GM12892 (cell line): ENCODE data around the gene CAV2.

Experiments used
- DNase-seq: peaks from one replicate; pipeline ENCODE4 v3.0.0; 2011; ENCODE audit not compliant: insufficient read length
- FAIRE-seq: peaks from 2 replicates; lab custom pipeline; 2011; peaks lifted over from hg19 to GRCh38; lab: Jason Lieb, UNC
- POLR2A ChIP-seq: IDR thresholded peaks from 2 replicates; pipeline ENCODE4 v1.6.1; 2011; ENCODE audit warnings: low read depth, low read length, control low read depth
- POLR2AphosphoS5 ChIP-seq: IDR thresholded peaks from 2 replicates; pipeline ENCODE4 v1.6.1; 2011; ENCODE audit warnings: low read depth, low read length, control low read depth
- TAF1 ChIP-seq: IDR thresholded peaks from 2 replicates; pipeline ENCODE4 v1.6.1; 2011; ENCODE audit warnings: low read depth, mild to moderate bottlenecking, control low read depth, low read length, borderline replicate concordance

Gene CAV2

DNA sequence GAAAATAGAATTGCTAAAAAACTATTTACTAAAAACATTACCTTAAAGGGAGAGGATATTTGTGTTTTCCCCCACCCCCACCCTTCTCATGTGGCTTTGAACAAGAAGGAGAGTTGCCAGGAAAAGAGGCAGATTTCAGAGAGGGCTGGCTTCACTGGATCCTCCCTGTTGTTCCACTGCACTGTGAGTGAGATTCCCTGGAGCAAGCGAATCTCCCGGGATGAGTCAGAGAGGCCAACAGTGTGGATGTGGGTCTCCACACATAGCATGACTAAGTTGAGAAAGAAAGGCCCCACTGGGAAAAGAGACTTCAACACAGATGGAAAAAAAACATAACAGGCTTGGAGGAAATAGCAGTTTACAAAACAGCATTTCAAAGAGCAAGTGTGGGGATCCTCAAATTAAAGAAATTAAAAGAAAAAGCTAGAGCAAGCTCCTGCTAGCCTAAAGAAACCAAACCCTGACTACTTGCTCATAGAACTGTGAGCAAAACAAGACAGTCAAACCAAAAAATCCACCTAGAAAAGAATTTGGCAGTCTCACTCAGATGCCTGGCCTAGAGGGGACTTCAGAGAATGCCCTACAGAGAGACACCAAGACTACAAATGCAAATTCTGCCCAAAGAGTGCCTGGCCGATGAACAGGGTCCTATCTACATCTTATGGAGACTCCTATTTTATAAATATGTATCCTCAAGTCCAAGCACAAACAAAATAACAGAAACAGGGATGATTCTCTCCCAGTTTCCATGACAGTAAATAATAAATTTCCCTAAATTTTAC lies 28.7 kb downstream of the CAV2 start:
- FAIRE-seq, result no peak

DNA sequence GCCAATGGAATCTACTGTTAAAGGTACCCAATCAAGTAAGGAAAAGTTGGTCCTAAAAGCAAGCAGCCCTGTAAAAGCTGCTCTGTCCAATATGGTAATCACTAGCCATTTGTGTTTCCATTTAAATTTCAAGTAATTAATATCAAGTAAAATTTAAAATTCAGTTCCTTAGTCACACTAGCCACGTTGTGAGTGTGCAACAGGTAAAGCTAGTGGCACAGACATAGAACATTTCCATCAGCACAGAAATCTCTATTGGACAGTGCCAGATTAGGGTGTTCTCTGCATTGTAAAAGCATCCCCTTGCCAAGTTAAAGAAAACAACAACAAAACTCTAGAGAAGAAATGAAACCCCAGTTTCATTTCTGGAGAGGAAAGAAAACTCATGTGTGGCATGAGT lies 29.7 kb downstream of the CAV2 start:
- FAIRE-seq, result no peak
- TF ChIP-seq POLR2A, result no peak
- TF ChIP-seq POLR2AphosphoS5, result no peak
- no peak for TF ChIP-seq TAF1

More for the DNA sequence above, 28.7 kb downstream of the CAV2 start:
- no peak for TF ChIP-seq TAF1
- no peak for TF ChIP-seq POLR2AphosphoS5
- no peak for TF ChIP-seq POLR2A
- no peak for DNase-seq

DNA sequence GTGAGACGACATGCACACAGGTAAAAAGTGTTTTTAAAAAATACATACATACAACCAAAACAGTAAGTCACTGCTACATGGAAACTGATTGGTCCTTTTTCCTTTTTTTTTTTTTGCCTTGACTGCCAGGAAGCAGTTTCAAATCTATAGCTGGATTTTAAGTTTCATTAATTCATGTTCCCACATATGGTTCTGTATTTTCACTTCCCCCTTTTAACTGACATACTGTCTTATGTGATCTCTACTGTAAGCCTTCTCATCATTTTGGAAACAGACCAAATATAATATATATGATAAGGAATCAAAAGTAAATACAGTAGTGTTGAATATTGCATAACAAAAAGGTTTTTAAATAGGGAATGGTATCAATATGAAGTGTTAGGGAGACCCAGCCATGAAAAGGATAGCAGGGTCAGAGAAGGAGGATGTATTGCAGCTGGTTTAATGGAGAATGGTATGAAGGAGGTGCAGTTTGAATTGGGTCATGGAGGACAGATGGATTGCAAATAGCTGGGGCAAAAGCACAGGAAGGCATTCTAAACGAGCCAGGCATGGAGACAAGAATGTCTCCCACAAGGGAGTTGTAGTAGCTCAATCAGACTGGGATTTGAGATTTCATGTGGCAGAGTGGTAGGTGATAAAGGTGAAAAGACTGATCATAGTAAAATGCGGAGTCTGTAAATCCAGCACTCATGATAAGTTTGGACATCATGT lies 30.7 kb downstream of the CAV2 start:
- no peak for TF ChIP-seq POLR2AphosphoS5
- TF ChIP-seq POLR2A, result no peak
- TF ChIP-seq TAF1, result no peak
- FAIRE-seq, result no peak
- DNase-seq, result no peak

More for the DNA sequence above, 29.7 kb downstream of the CAV2 start:
- DNase-seq, result no peak

DNA sequence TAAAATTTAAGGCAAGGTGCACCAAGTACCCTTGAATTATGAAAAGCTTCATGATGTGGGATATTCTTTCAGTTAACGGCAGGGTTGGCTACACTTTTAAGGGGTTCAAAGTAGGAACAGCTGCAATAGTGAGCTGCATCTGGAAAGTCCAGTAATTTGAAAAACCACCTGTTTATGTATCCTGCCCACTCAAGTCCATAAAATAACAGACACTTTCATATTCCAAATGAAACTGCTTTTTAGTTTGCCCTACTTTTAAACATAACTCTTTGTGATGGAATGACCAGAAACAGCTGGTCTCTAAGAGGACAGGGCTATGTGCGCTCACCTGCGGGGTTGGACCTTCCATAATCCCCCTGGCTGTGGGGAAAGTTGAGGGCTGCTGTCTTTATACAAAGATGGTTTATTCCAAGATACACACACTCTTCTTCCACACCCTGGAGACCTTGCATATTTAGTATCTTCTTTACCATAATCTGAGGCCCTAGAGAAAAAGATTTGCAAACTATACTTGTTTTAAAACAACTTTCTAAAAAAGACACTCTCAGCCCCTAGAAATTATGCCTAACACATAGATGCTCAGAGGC lies 32.7 kb downstream of the CAV2 start:
- no peak for FAIRE-seq
- DNase-seq, result no peak
- TF ChIP-seq TAF1 (no peak), POLR2A (no peak), POLR2AphosphoS5 (no peak)

DNA sequence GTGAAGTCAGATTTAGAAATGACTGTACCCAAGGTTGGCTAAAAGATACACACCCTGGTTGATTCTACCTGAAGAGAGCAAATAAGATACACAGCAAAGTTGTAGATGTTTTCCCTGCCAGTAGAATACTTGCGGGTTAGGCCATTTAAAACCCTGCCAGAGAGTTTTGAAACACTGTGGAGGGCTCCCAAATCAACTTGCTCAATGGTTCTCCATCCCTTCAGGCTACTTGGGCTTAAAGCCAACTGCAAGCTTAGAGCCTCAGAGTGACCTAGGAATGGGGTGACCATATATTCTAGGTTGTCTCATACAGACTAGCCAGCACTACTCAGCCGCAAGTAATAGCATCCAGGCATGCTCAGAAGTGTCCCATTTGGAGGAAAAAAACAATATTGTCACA lies 35.3 kb downstream of the CAV2 start:
- DNase-seq (no peak), FAIRE-seq (no peak)
- TF ChIP-seq TAF1 (no peak), POLR2A (no peak), POLR2AphosphoS5 (no peak)

DNA sequence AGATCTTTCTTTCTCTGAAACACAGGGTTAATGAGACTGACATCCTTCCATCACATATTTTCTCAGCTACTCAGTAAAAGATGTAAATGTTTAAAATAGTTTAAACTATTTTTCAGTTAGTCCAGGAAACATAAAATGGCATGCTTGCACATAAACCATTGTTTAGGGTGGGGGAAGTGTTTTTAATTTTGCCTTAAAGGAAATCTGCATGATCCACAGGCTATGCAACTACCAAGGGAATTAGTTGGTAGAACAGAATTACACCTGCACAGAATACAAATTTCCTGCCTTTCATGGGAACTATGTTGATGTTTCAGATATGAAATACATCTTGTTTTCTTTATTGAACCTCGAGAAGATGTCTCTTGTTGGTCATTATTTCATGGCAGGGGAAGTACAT lies 35.9 kb downstream of the CAV2 start:
- TF ChIP-seq POLR2AphosphoS5 (no peak), TAF1 (no peak)
- FAIRE-seq, result no peak

DNA sequence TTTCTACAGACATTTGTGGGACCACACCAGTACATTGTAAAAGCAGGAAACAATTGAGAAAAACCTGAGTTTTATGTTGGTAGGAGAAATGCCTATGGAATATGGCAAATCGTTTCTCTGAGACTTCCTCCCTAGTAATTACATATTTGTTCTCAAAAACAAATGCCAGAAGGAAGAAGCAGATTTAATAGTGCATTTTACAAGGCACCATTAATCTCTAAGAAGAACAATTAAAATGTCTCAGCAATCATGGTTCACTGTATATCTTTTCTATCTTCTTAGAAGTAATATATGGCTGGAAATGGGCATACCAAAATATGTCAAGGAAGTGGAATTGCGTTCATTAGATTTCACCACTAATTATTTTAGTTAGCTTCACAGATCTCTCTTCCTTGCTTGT lies 38.6 kb downstream of the CAV2 start:
- no peak for DNase-seq
- no peak for FAIRE-seq
- TF ChIP-seq TAF1 (no peak), POLR2AphosphoS5 (no peak), POLR2A (no peak)

More for the DNA sequence above, 35.9 kb downstream of the CAV2 start:
- no peak for DNase-seq

DNA sequence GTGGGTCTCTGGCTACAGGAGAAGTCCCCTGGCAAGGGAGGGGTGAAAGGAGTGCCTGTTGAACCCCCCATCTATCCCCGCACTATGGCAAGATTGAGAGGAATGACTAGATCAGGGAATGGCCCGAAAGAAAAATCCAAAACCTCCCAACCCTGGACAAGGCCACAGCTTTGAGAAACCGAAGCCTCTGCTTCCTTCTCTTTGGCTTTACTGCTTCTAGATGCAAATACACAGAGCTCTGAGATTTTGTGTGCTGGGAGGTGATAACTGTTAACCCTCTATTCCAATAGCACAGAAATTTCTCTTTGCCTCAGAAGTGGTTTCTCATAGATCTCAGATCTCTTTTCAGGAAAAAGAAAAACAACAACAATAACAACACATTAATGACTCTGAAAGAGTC lies 40.3 kb downstream of the CAV2 start:
- no peak for DNase-seq
- FAIRE-seq, result no peak
- TF ChIP-seq TAF1 (no peak), POLR2AphosphoS5 (no peak), POLR2A (no peak)

DNA sequence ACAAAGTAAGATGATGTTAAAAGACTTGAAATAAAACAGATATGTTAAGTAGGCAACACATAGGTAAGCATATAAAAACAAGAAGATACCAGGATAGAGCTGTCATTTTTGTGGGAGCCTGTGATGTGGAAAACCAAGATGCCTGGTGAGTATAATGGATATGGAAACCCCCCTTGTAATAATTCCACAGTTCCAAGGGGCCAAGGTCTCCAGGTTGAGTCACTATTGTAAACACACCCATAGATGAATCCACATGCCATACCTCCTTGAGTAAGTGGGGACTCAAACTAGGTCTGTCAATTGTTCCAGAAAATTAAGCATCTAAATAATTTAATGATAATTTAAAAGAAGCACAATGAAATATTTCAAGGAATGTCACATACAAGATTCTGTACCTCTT lies 41.2 kb downstream of the CAV2 start:
- FAIRE-seq (no peak), DNase-seq (no peak)
- no peak for TF ChIP-seq TAF1
- TF ChIP-seq POLR2AphosphoS5, result no peak
- TF ChIP-seq POLR2A, result no peak

DNA sequence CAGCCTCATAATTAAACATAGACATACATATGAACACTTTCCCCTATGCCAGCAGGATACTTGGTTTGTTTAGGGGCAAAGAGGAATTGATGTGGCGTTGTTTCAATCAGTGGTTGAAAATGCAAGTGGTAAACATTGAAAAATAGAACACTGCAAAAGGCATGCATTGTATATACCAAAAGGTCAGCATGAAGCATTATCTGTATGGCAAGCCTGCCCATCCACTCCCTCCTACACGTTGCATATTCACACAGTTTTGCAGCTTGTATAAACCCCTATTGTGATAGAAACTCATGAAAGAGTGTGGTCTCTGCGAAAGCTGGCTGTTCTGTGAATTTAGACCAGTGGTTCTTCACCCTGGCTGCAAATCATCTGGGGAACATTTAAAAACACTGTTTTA lies 42.4 kb downstream of the CAV2 start:
- TF ChIP-seq TAF1 (no peak), POLR2A (no peak), POLR2AphosphoS5 (no peak)
- FAIRE-seq (no peak), DNase-seq (no peak)

DNA sequence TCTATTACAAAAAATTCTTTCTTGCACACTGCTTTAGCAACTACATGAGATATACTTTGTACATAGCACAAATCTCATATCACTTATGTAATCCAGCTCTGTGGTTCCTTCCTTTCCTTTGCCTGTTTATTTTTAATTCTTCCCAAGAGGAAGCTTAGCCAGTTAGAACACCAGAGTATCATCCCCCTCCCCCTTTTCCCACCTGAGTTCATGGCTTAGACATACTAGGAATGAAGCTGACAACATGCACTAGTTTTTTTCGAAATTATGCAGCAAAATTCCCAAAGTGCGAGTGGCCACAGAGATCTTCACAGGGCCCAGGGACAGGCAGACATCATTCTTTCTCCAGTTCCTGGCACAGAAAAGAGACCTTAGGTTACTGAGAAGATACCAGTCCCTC lies 43.1 kb downstream of the CAV2 start:
- TF ChIP-seq POLR2A (no peak), TAF1 (no peak), POLR2AphosphoS5 (no peak)
- DNase-seq (no peak), FAIRE-seq (no peak)

DNA sequence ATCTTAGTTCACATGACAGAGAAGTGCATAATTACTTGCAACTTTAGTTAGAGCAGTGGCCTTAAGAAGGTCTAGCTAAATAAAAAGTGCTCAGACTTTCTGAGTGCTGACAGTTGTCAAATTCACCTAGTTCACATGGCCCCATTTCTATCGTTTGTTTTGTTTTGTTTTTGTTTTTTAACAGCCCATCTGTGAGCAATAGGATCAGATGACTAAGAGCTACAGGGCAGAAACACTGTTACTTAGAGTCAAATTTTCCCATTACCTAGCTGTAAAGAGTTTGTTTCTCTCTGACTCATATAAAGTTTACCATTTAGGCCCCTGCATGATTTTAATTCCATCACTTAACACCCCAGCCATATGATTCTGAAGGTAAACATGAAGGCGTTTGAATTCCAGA lies 44.1 kb downstream of the CAV2 start:
- DNase-seq (no peak), FAIRE-seq (no peak)
- TF ChIP-seq POLR2A, result no peak
- no peak for TF ChIP-seq POLR2AphosphoS5
- TF ChIP-seq TAF1, result no peak
